ENCODE data around the gene ZNF808.

Gene ZNF808

GRCh38 chr19:52600639-52601024 lies 73.2 kb downstream of the ZNF808 start (continued):
- no peak for TF ChIP-seq ZSCAN16 (tag by site-specific recombination; IDR thresholded peaks at IDR 0.05)
- TF ChIP-seq RBAK (tag by site-specific recombination; IDR thresholded peaks at IDR 0.05): no peak
- TF ChIP-seq ZNF621 (tag by site-specific recombination; IDR thresholded peaks at IDR 0.05): no peak
- TF ChIP-seq PRDM6 (tag by site-specific recombination; IDR thresholded peaks at IDR 0.05): no peak
- TF ChIP-seq ZNF18 (tag by site-specific recombination; IDR thresholded peaks at IDR 0.05): no peak
- no peak for TF ChIP-seq YY1 (tag by site-specific recombination; IDR thresholded peaks at IDR 0.05)
- TF ChIP-seq ZNF555 (tag by site-specific recombination; conservative IDR thresholded peaks at IDR 0.05): no peak
- no peak for TF ChIP-seq ZFP41 (tag by site-specific recombination; IDR thresholded peaks at IDR 0.05; ENCODE audit: borderline replicate concordance)
- no peak for TF ChIP-seq ZNF404 (tag by site-specific recombination; IDR thresholded peaks at IDR 0.05)

- Histone ChIP-seq H3K9me3 (ENCODE audit: control insufficient read depth, insufficient read depth, low read depth, low read length) (no peaks in the 10 kb centered on the region), H3K4me1 (ENCODE audit: control insufficient read depth, insufficient read depth, low read length) (no peaks in the 10 kb centered on the region), H3K36me3 (ENCODE audit: control insufficient read depth in 2 of 2, insufficient read depth in 1 of 2, low read length in 2 of 2) (peaks cover 0 to 5% of the 10 kb centered on the region in 2 experiments; a peak in 1 of 3 replicates), H3K27ac (ENCODE audit: extremely low read depth, low read depth, low read length) (no peak overlapping the region), H3K4me3 (ENCODE audit: low read depth, low read length) (peak overlapping the region; percentile 51)
- TF ChIP-seq ZNF585B (tag by site-specific recombination; IDR thresholded peaks at IDR 0.05) (no peak), KLF1 (tag by site-specific recombination; IDR thresholded peaks at IDR 0.05) (0 out of 2 replicates have a peak, but pooled peaks have one; percentile 17), ZBTB26 (tag by site-specific recombination; optimal IDR thresholded peaks at IDR 0.05) (peak; percentile 23), ZNF426 (tag by site-specific recombination; IDR thresholded peaks at IDR 0.05) (no peak), ZNF501 (tag by site-specific recombination; IDR thresholded peaks at IDR 0.05) (no peak), ZNF560 (tag by site-specific recombination; IDR thresholded peaks at IDR 0.05; ENCODE audit: borderline replicate concordance) (peak; percentile 89), SP2 (tag by site-specific recombination; IDR thresholded peaks at IDR 0.05) (peak; percentile 80), ZNF521 (tag by site-specific recombination; IDR thresholded peaks at IDR 0.05) (no peak), KLF8 (tag by site-specific recombination; IDR thresholded peaks at IDR 0.05) (0 out of 2 replicates have a peak, but pooled peaks have one; percentile 15), KLF7 (tag by site-specific recombination; IDR thresholded peaks at IDR 0.05; ENCODE audit: borderline replicate concordance) (no peak), ZNF514 (tag by site-specific recombination; IDR thresholded peaks at IDR 0.05) (no peak), ZFP3 (tag by site-specific recombination; IDR thresholded peaks at IDR 0.05; ENCODE audit: low read depth) (no peak), KLF9 (tag by site-specific recombination; IDR thresholded peaks at IDR 0.05; ENCODE audit: low read depth) (peak; percentile 68), SP3 (tag by site-specific recombination; IDR thresholded peaks at IDR 0.05) (peak; percentile 52), ZNF692 (tag by site-specific recombination; IDR thresholded peaks at IDR 0.05) (no peak), ZBTB8A (tag by site-specific recombination; IDR thresholded peaks at IDR 0.05) (peak; percentile 27; the same call in 1 of the 2 replicates)
- ChIA-PET POLR2A (no interaction called here), CTCF (interaction anchor here (0.6 kb wide), 2 partner anchors 17 to 63 kb away, joined by 3 to 4 read pairs; no protein-coding TSS in a partner anchor)
These were observed 73.8 kb downstream of the ZNF808 start for GRCh38 chr19:52601025-52601973.

Measured in HEK293 (cell line).